Stimulated activated effector memory CD8-positive, alpha-beta T cell treated with anti-CD3 and anti-CD28 coated beads, Interleukin-12 subunit alpha, Interleukin-12 subunit beta, amount 100 ng/mL, for 72 hours (primary cell): ENCODE measurements around the gene TSR3.

Source experiments
- ATAC-seq: fragments of 150-1000 bp; cut with Tn5 transposase; 2 replicates; pipeline ENCODE4 v1.10.0; 2021
- DNase-seq, 2 donors: peaks; one replicate each; pipeline ENCODE4 v3.0.0; 2021 to 2022; ENCODE audit warnings: low spot score in 2 of 2
- H3K27ac Mint-ChIP-seq: one replicate; pipeline ENCODE4 v1.8.0; 2022; ENCODE audit warnings: mild to moderate bottlenecking, mixed read lengths
- H3K36me3 Mint-ChIP-seq: one replicate; pipeline ENCODE4 v1.8.0; 2022; ENCODE audit warnings: mild to moderate bottlenecking, mixed read lengths
- H3K4me1 Mint-ChIP-seq: one replicate; pipeline ENCODE4 v1.8.0; 2022; ENCODE audit warnings: mixed read lengths
- H3K4me3 Mint-ChIP-seq: one replicate; pipeline ENCODE4 v1.8.0; 2022; ENCODE audit warnings: mild to moderate bottlenecking, mixed read lengths
- H3K9me3 Mint-ChIP-seq: one replicate; pipeline ENCODE4 v1.8.0; 2022; ENCODE audit warnings: mixed read lengths

The TSR3 gene

GRCh38 chr16:1351582-1352362 lies at the start of gene TSR3, which contains the start of gene GNPTG:
TSS of gene TSR3 (minus strand) at chr16:1351878. CDS start at chr16:1351804, 74 bp downstream.
TSS of gene GNPTG (plus strand) at chr16:1351931. CDS start at chr16:1351966, 35 bp downstream.
- H3K4me3 Mint-ChIP-seq, result peak within 1 kb of the TSS; percentile 78
- H3K9me3 Mint-ChIP-seq, result no peaks in the 10 kb centered on the region
- H3K36me3 Mint-ChIP-seq, result peaks cover 57% of the 10 kb centered on the region
- ATAC-seq (peak; percentile 88), DNase-seq (peak; percentile 94 to 95)
- peaks cover 51% of the 10 kb centered on the region for H3K4me1 Mint-ChIP-seq
- H3K27ac Mint-ChIP-seq, result peak within 1 kb of the TSS; percentile 88

GRCh38 chr16:1401061-1401757 lies 49.5 kb upstream of the TSR3 start:
- H3K4me3 Mint-ChIP-seq, result no peak overlapping the region
- H3K4me1 Mint-ChIP-seq, result peaks cover 24% of the 10 kb centered on the region
- ATAC-seq (no peak), DNase-seq (no peak)
- H3K9me3 Mint-ChIP-seq, result no peaks in the 10 kb centered on the region
- H3K27ac Mint-ChIP-seq, result no peak overlapping the region
- peaks cover 57% of the 10 kb centered on the region for H3K36me3 Mint-ChIP-seq

- peaks cover 16% of the 10 kb centered on the region for H3K4me1 Mint-ChIP-seq
- H3K36me3 Mint-ChIP-seq, result peaks cover 54% of the 10 kb centered on the region
- H3K27ac Mint-ChIP-seq, result no peak overlapping the region
- H3K9me3 Mint-ChIP-seq, result no peaks in the 10 kb centered on the region
- no peak for DNase-seq
- ATAC-seq, result no peak
- H3K4me3 Mint-ChIP-seq, result no peak overlapping the region
Observed at GRCh38 chr16:1398826-1399581, 47.3 kb upstream of the TSR3 start.

GRCh38 chr16:1398351-1398750 lies 46.7 kb upstream of the TSR3 start:
- Mint-ChIP-seq H3K4me3 (no peak overlapping the region), H3K27ac (no peak overlapping the region), H3K9me3 (no peaks in the 10 kb centered on the region), H3K36me3 (peaks cover 48% of the 10 kb centered on the region), H3K4me1 (peaks cover 12% of the 10 kb centered on the region)
- DNase-seq (no peak), ATAC-seq (no peak)

- Mint-ChIP-seq H3K9me3 (no peaks in the 10 kb centered on the region), H3K27ac (no peak overlapping the region), H3K4me3 (no peak overlapping the region)
Observed at GRCh38 chr16:1397779-1398178, 46.1 kb upstream of the TSR3 start.

GRCh38 chr16:1395444-1396031 lies 43.9 kb upstream of the TSR3 start:
- no peak overlapping the region for H3K27ac Mint-ChIP-seq
- no peaks in the 10 kb centered on the region for H3K9me3 Mint-ChIP-seq
- DNase-seq, result no peak
- H3K36me3 Mint-ChIP-seq, result peaks cover 51% of the 10 kb centered on the region
- H3K4me1 Mint-ChIP-seq, result no peaks in the 10 kb centered on the region
- no peak for ATAC-seq
- H3K4me3 Mint-ChIP-seq, result no peak overlapping the region

More at GRCh38 chr16:1397779-1398178, 46.1 kb upstream of the TSR3 start:
- Mint-ChIP-seq H3K4me1 (peaks cover 10% of the 10 kb centered on the region), H3K36me3 (peaks cover 48% of the 10 kb centered on the region)
- ATAC-seq (no peak), DNase-seq (no peak)

GRCh38 chr16:1394367-1394951 lies 42.8 kb upstream of the TSR3 start:
- Mint-ChIP-seq H3K4me3 (no peak overlapping the region), H3K36me3 (peaks cover 51% of the 10 kb centered on the region), H3K9me3 (no peaks in the 10 kb centered on the region), H3K27ac (no peak overlapping the region), H3K4me1 (no peaks in the 10 kb centered on the region)
- DNase-seq, result no peak
- no peak for ATAC-seq

- Mint-ChIP-seq H3K4me1 (no peaks in the 10 kb centered on the region), H3K9me3 (no peaks in the 10 kb centered on the region), H3K36me3 (peaks cover 48% of the 10 kb centered on the region), H3K4me3 (no peak overlapping the region), H3K27ac (no peak overlapping the region)
- DNase-seq, result no peak
- ATAC-seq, result no peak
Observed at GRCh38 chr16:1393613-1394176, 42.0 kb upstream of the TSR3 start.

- no peak for DNase-seq
- H3K4me1 Mint-ChIP-seq, result no peaks in the 10 kb centered on the region
- ATAC-seq, result no peak
- H3K27ac Mint-ChIP-seq, result no peak overlapping the region
- H3K36me3 Mint-ChIP-seq, result peaks cover 48% of the 10 kb centered on the region
- no peaks in the 10 kb centered on the region for H3K9me3 Mint-ChIP-seq
- no peak overlapping the region for H3K4me3 Mint-ChIP-seq
Observed at GRCh38 chr16:1392826-1393225, 41.1 kb upstream of the TSR3 start.

GRCh38 chr16:1390239-1390779 lies 38.6 kb upstream of the TSR3 start:
- H3K36me3 Mint-ChIP-seq, result peaks cover 47% of the 10 kb centered on the region
- H3K9me3 Mint-ChIP-seq, result no peaks in the 10 kb centered on the region
- no peak for DNase-seq
- H3K4me1 Mint-ChIP-seq, result no peaks in the 10 kb centered on the region
- no peak overlapping the region for H3K4me3 Mint-ChIP-seq
- ATAC-seq, result no peak
- H3K27ac Mint-ChIP-seq, result no peak overlapping the region

GRCh38 chr16:1389762-1390161 lies 38.1 kb upstream of the TSR3 start:
- Mint-ChIP-seq H3K4me3 (no peak overlapping the region), H3K4me1 (no peaks in the 10 kb centered on the region), H3K27ac (no peak overlapping the region), H3K36me3 (peaks cover 45% of the 10 kb centered on the region), H3K9me3 (no peaks in the 10 kb centered on the region)
- no peak for DNase-seq
- no peak for ATAC-seq

- DNase-seq, result no peak
- Mint-ChIP-seq H3K27ac (no peak overlapping the region), H3K4me3 (no peak overlapping the region), H3K36me3 (peaks cover 47% of the 10 kb centered on the region), H3K9me3 (no peaks in the 10 kb centered on the region), H3K4me1 (no peaks in the 10 kb centered on the region)
- ATAC-seq, result no peak
Observed at GRCh38 chr16:1387331-1387730, 35.7 kb upstream of the TSR3 start.

- ATAC-seq, result no peak
- H3K27ac Mint-ChIP-seq, result no peak overlapping the region
- no peak overlapping the region for H3K4me3 Mint-ChIP-seq
- no peak for DNase-seq
- H3K9me3 Mint-ChIP-seq, result no peaks in the 10 kb centered on the region
- H3K36me3 Mint-ChIP-seq, result peaks cover 47% of the 10 kb centered on the region
- H3K4me1 Mint-ChIP-seq, result peaks cover under 1% of the 10 kb centered on the region
Observed at GRCh38 chr16:1385232-1385631, 33.6 kb upstream of the TSR3 start.

GRCh38 chr16:1383556-1383955 lies 31.9 kb upstream of the TSR3 start:
- Mint-ChIP-seq H3K9me3 (no peaks in the 10 kb centered on the region), H3K36me3 (peaks cover 50% of the 10 kb centered on the region), H3K4me3 (no peak overlapping the region), H3K4me1 (peaks cover 11% of the 10 kb centered on the region), H3K27ac (no peak overlapping the region)
- ATAC-seq, result no peak
- DNase-seq, result no peak
